LHCN-M2 (cell line): ENCODE data around the gene ASS1. TPM values are rescaled to one million over a fixed set of nuclear protein-coding genes. Genes with fewer than 3 reads are reported as not detected.

Source experiments
- DNase-seq: peaks from one replicate; pipeline ENCODE4 v3.0.0-alpha.2; 2012; ENCODE audit warnings: low read depth
- total RNA-seq: library from RNA; depleted of rRNA; stranded (reverse); fragments of >200 nt; gene quantifications from 2 replicates; pipeline ENCODE4 v1.2.3, GENCODE V29; 2014

Gene ASS1
- total RNA-seq, 1 experiment from 2014 or later, result 116 TPM

- DNase-seq, result no peak
Measured at GRCh38 chr9:130454096-130454811, 9.5 kb downstream of the ASS1 start.

DNA sequence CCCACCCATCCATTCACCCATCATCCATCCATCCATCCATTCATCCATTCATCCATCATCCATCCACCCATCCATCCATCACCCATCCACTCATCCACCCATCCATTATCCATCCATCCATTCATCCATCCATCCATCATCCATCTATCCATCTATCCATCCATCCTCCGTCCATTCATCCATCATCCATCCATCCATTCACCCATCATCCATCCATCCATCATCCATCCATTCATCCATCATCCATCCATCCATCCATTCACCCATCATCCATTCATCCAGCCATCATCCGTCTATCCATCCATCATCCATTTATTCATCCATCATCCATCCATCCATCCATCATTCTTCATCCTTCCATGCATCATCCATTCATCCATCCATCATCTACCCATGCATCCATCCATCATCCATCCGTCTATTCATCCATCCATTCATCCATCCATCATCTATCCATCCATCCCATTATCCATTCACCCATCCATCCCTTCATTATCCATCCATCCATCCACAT, 10.1 kb downstream of the ASS1 start:
- no peak for DNase-seq

DNA sequence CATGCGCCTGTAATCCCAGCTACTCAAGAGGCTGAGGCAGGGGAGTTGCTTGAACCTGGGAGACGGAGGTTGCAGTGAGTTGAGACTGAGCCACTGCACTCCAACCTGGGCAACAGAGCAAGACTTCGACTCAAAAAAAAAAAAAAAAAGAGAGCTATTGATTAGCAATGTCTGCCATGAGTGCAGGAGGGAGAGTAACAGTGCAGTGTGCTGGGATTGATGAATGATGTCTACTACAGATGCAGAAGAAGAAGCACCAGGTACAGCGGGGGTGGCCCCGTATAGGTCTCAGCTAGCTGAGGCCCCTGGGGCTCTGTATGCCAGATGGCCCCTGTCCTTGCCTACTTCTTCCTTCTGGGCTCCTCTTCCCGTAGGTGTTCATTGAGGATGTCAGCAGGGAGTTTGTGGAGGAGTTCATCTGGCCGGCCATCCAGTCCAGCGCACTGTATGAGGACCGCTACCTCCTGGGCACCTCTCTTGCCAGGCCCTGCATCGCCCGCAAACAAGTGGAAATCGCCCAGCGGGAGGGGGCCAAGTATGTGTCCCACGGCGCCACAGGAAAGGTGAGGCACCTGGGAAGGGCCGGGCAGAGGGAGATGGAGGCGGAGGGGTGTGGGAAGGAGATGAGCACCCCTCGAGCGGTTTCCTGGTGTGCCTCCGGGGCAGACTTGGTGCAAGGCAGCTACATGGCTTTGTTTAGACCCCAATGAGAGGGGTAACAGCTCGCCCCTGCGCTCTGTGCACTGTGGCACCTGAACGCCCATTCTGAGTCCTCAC, 13.5 kb downstream of the ASS1 start:
- DNase-seq, result no peak

DNA sequence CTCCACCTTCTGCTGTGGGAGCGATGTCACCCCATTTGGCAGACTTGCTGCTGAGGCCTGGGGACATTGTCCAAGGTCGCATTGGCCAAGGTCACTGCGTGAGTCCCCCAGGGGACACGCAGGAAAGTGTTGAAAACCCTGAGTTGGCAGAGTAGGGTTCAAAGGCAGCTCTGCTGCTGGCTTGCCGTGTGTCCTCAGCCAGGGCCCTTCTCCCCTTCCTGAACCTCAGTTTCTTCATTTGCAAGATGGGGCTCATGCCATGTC, 14.0 kb downstream of the ASS1 start:
- no peak for DNase-seq

DNA sequence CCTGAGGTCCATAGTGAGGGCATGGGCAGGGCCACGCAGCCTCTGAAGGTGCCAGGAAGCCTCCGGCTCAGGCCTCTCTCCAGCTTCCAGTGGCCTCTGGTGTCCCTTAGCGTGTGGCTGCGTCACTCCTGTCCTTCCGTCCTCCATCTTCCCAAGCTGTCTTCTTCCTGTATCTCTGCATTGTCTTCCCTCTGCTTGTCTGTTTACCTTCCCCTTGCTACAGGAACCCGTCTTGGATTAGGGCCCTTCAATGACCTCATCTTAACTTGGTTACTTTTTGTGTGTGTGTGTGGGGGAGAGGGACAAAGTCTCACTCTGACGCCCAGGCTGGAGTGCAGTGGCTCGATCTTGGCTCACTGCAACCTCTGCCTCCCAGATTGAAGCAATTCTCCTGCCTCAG, 14.4 kb downstream of the ASS1 start:
- no peak for DNase-seq

- no peak for DNase-seq
Measured at GRCh38 chr9:130459941-130460669, 15.3 kb downstream of the ASS1 start.

DNA sequence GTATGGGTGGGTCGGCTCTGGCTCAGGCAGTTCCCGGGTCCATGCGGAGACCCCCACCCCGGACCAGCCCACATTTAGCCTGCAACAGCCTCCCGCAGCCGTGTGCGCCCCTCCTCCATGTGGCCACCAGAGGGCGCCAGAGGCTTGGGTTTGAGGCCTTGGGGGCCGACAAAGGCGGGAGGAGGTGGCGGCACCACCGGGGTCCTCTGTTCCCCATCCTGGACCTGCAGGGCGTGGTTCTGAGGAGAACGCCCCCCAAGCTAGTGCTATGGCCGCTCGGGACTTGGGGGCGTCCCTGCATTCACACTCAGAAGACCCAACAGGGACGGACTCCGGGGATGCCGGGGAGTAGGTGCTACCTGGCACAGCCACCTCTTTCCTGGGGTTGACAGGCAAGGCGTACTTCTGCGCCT, 16.5 kb downstream of the ASS1 start:
- DNase-seq, result no peak

DNA sequence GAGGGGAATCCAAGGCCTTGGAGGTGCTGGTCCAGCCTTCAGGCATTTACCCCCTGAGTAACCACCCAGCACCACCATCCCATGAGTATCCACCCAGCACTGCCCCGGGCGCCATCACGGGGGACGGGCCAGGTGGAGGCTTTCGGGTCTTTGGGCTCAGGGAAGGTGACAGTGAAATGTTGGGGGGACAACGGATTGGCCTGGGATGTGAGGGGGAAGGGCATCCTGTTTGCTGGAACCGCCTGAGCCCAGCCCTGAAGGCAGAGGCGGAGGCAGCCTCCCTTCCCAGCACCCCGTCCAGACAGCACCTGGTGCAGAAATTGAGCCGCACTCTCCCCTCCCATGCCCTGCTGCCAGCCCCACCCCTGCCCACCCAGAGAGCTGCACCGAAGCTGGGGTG, 17.0 kb downstream of the ASS1 start:
- DNase-seq, result no peak

- DNase-seq, result no peak
Measured at GRCh38 chr9:130462685-130463540, 18.2 kb downstream of the ASS1 start.

- no peak for DNase-seq
Measured at GRCh38 chr9:130463763-130464745, 19.3 kb downstream of the ASS1 start.

DNA sequence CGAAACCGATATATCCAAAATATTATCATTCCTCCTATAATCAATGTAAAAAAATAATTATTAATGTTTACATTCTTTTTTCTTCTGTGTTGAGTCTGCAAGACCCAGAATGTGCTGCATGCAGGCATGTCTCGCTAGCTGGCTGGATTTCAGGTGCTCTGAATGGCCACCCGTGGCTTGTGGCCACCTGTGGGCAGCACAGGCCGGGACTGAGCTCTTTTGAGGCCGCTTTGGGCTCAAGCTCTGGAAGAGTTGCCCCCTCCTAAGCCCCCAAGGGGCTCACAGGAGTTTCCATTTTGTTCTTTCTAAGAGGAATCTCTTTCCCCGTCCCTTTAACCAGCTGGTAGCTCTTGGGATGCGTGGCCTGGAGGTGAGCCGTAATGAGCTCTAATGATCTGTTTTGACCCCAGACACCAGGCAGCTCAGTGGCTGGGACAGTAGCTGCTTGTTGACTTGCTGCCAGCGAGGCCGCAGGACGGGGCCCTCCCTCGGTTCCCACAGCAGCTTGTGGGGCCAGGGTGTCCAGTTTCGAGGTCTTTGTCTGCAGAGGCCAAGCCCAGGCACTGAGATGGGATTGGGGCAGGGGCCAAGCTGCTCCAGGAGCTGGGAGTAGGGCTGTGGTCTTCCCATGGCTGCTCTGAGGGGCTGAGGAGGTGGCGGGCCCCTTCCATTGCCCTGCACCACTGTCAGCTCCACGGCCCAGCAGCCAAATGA, 20.8 kb downstream of the ASS1 start:
- DNase-seq, result no peak

GRCh38 chr9:130466537-130467217, 21.9 kb downstream of the ASS1 start:
- no peak for DNase-seq

- no peak for DNase-seq
Measured at GRCh38 chr9:130467316-130467715, 22.6 kb downstream of the ASS1 start.

DNA sequence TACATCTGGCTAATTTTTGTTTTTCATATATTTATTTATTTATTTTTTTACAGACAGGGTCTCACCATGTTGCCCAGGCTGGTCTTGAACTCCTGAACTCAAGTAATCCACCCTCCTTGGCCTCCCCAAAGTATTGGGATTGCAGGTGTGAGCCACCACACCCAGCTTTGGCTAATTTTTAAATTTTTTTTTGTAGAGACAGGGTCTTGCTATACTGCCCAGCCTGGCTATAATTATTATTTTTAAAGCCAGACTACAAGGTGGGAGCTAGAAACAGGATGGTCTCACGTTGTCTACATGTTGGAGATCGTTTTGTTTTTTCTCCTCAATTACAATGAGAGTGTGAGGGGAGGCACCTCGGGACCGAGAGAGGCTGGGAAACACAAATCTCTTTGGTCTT, 23.8 kb downstream of the ASS1 start:
- no peak for DNase-seq

- DNase-seq, result no peak
Measured at GRCh38 chr9:130470269-130470668, 25.5 kb downstream of the ASS1 start.

DNA sequence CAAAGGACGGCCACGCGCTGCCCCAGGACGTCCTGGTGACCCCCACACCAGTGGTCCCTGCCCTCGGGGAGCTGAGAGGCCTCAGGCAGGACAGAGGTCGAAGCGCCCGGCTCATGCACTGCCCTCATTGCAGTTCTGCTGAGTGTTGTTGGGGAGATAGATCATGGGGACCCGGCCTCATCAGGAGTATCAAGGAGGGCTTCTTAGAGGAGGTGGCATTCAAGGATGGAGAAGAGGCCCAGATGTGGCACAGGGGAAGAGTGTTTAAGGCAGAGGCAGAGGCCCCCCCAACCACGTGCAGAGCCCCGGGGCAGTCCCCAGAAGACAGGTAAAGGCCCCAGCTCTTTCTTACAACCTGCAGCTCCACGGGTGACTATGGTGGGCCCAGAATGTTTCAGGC, 26.2 kb downstream of the ASS1 start:
- DNase-seq, result no peak

- DNase-seq, result no peak
Measured at GRCh38 chr9:130471411-130472183, 26.8 kb downstream of the ASS1 start.

GRCh38 chr9:130472184-130472705, 27.5 kb downstream of the ASS1 start:
- no peak for DNase-seq
